ENCODE results near the gene BLOC1S2.
"Not testable (repeated sequence)": the region's sequence is repeated elsewhere in the genome, so short reads cannot be mapped to it uniquely, and the experiment has no call there.

The BLOC1S2 gene

DNA sequence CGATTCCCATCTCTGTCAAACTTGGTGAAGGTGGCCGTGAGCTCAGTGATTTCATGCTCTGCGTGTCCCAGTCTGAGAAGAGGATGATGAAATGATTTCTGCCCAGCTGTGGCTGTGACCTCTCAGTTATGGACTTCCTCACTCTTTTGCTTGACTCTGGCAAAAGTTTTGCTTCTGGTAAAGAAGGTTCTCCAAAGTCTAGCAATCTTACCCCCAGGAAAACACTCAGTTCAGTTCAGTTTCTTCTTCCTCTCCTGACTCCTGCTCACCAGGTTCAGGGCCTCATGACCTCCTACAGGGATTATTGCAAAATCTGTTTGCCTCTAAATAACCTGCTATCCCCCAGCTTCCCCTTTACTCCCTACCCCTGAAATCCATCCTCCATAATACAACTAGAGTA is 4.9 kb upstream of the BLOC1S2 start:
- Histone ChIP-seq H3K27me3 (ENCODE audit: control insufficient read depth, insufficient read depth, low read length) (peaks cover 9% of the 10 kb centered on the region; the same call in 1 of the 2 replicates), H3K9me3 (ENCODE audit: control insufficient read depth, insufficient read depth, low read depth, low read length) (no peaks in the 10 kb centered on the region), H3K27ac (ENCODE audit: low read depth, low read length) (no peak overlapping the region), H3K4me3 (ENCODE audit: low read depth, low read length) (no peak overlapping the region), H3K4me1 (ENCODE audit: control insufficient read depth, insufficient read depth, low read length) (peaks cover 5% of the 10 kb centered on the region), H3K36me3 (ENCODE audit: control insufficient read depth, insufficient read depth, low read length) (no peaks in the 10 kb centered on the region), H3K9ac (ENCODE audit: low read length) (no peak overlapping the region)

DNA sequence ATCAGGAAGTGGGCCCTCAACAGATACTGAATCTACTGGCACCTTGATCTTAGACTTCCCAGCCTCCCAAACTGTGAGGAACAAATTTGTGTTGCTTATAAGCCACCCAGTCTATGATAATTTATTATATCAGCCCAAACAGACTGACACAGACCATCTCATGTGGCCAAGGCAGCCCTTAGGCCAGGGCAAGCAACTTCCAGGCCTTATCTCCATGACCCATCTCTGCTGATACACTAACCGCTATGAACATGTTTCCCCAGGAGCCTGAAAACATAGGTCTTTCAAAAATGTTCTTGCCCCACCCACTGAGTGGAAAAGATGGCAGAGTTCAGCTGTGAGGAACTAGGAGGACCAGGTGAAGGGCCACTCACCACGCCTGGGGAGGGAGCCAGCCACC is 3.2 kb upstream of the BLOC1S2 start:
- Histone ChIP-seq H3K4me1 (ENCODE audit: control insufficient read depth, insufficient read depth, low read length) (peaks cover 10% of the 10 kb centered on the region), H3K27ac (ENCODE audit: low read depth, low read length) (no peak overlapping the region), H3K9ac (ENCODE audit: low read length) (no peak overlapping the region)

DNA sequence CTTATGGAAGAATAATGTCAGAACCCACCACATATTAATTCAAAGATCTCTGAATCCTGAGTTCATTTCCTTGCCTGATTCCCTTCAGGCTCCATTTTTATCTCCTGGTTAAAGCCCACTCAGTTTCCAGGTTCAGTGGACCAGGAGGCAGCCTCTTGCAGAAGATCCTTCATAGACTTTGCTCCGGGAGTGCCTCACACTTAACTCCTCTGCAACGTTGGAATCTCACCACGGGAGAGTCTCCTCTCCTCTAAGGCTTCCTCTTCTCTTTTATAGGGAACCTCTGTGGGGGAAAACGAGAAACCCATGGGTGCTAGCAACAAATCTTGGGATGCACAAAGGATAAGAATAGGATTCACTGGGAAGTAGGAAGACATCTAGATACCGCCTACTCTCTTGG is 1.7 kb upstream of the BLOC1S2 start:
- Histone ChIP-seq H3K4me3 (ENCODE audit: low read depth, low read length) (no peak overlapping the region), H3K4me1 (ENCODE audit: control insufficient read depth, insufficient read depth, low read length) (peaks cover 10% of the 10 kb centered on the region), H3K27ac (ENCODE audit: low read depth, low read length) (no peak overlapping the region), H3K9me3 (ENCODE audit: control insufficient read depth, insufficient read depth, low read depth, low read length) (no peaks in the 10 kb centered on the region), H3K27me3 (ENCODE audit: control insufficient read depth, insufficient read depth, low read length) (peaks cover 4% of the 10 kb centered on the region; the same call in 1 of the 2 replicates), H3K9ac (ENCODE audit: low read length) (no peak overlapping the region), H3K36me3 (ENCODE audit: control insufficient read depth, insufficient read depth, low read length) (peaks cover 12% of the 10 kb centered on the region; the same call in 1 of the 2 replicates)

More for the DNA sequence above, 3.2 kb upstream of the BLOC1S2 start:
- H3K4me3 ChIP-seq (ENCODE audit: low read depth, low read length): no peak overlapping the region
- H3K36me3 ChIP-seq (ENCODE audit: control insufficient read depth, insufficient read depth, low read length): no peaks in the 10 kb centered on the region
- no peaks in the 10 kb centered on the region for H3K9me3 ChIP-seq (ENCODE audit: control insufficient read depth, insufficient read depth, low read depth, low read length)
- peaks cover 6% of the 10 kb centered on the region; the same call in 1 of the 2 replicates for H3K27me3 ChIP-seq (ENCODE audit: control insufficient read depth, insufficient read depth, low read length)

DNA sequence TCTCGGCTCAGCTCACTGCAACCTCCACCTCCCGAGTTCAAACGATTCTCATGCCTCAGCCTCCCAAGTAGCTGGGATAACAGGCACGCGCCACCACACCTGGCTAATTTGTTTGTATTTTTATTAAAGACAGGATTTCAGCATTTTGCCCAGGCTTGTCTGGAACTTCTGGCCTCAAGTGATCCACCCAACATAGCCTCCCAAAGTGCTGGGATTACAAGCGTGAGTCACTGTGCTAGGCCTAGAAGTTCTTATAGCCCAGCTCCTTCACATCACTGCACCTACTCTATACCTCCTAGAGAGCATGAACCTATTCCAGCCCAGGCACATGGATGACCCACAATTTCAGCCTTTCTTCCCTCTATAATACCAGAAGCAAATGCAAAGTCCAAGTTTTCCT is 1.3 kb upstream of the BLOC1S2 start:
- peaks cover 1% of the 10 kb centered on the region; the same call in 1 of the 2 replicates for H3K27me3 ChIP-seq (ENCODE audit: control insufficient read depth, insufficient read depth, low read length)
- no peak overlapping the region for H3K27ac ChIP-seq (ENCODE audit: low read depth, low read length)
- no peak overlapping the region for H3K9ac ChIP-seq (ENCODE audit: low read length)
- no peaks in the 10 kb centered on the region for H3K9me3 ChIP-seq (ENCODE audit: control insufficient read depth, insufficient read depth, low read depth, low read length)
- H3K4me3 ChIP-seq (ENCODE audit: low read depth, low read length): no peak overlapping the region
- H3K36me3 ChIP-seq (ENCODE audit: control insufficient read depth, insufficient read depth, low read length): peaks cover 17% of the 10 kb centered on the region
- H3K4me1 ChIP-seq (ENCODE audit: control insufficient read depth, insufficient read depth, low read length): peaks cover 10% of the 10 kb centered on the region

DNA sequence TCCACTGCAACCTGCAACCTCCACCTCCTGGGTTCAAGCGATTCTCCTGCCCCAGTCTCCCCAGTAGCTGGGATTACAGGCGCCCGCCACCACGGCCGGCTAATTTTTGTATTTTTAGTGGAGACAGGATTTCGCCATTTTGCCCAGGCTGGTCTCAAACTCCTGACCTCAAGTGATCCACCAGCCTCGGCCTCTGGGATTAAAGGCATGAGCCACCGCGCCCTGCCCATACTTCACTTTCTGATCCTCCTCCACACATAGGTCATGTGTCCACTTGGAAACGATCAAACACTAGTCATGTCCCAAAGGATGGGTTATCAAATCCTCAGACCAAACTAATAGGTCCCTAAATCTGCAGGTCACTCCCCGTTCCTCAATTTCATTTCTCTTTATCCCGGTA is 1.2 kb downstream of the BLOC1S2 start:
- H3K4me1 ChIP-seq (ENCODE audit: control insufficient read depth, insufficient read depth, low read length): peaks cover 10% of the 10 kb centered on the region
- H3K9ac ChIP-seq (ENCODE audit: low read length): peak overlapping the region; percentile 87
- H3K36me3 ChIP-seq (ENCODE audit: control insufficient read depth, insufficient read depth, low read length): peaks cover 38% of the 10 kb centered on the region
- H3K4me3 ChIP-seq (ENCODE audit: low read depth, low read length): peak overlapping the region; percentile 96
- H3K27me3 ChIP-seq (ENCODE audit: control insufficient read depth, insufficient read depth, low read length); H3K9me3 ChIP-seq (ENCODE audit: control insufficient read depth, insufficient read depth, low read depth, low read length): not testable (repeated sequence)
- H3K27ac ChIP-seq (ENCODE audit: low read depth, low read length): peak overlapping the region; percentile 46; the same call in 1 of the 2 replicates

DNA sequence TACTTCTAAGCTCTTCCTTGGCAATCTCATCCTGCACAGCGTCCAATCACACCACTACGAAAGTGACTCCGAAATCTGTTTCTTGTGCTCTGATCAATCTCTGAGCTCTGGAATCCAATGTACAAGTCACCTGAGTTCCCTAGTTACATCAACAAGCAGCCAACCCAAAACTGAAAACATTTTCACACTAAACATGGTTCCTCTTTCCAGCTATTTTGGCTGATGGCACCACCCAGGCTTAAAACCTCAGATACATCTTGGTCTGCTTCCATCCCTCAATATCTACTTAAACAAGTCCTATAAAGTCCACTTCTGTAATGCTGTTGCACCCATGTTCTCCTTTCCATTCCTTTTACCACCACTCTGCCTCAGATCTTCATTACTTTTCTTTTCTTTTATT is 3.6 kb downstream of the BLOC1S2 start:
- Histone ChIP-seq H3K27me3 (ENCODE audit: control insufficient read depth, insufficient read depth, low read length) (no peaks in the 10 kb centered on the region), H3K9ac (ENCODE audit: low read length) (no peak overlapping the region), H3K27ac (ENCODE audit: low read depth, low read length) (no peak overlapping the region), H3K4me3 (ENCODE audit: low read depth, low read length) (no peak overlapping the region), H3K36me3 (ENCODE audit: control insufficient read depth, insufficient read depth, low read length) (peaks cover 55% of the 10 kb centered on the region), H3K9me3 (ENCODE audit: control insufficient read depth, insufficient read depth, low read depth, low read length) (no peaks in the 10 kb centered on the region), H3K4me1 (ENCODE audit: control insufficient read depth, insufficient read depth, low read length) (peaks cover 10% of the 10 kb centered on the region)

DNA sequence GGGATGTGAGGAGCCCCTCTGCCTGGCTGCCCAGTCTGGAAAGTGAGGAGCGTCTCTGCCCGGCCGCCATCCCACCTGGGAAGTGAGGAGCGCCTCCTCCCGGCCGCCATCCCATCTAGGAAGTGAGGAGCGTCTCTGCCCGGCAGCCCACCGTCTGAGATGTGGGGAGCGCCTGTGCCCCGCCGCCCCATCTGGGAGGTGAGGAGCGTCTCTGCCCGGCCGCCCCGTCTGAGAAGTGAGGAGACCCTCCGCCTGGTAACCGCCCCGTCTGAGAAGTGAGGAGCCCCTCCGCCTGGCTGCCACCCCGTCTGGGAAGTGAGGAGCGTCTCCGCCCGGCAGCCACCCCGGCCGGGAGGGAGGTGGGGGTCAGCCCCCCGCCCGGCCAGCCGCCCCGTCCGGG is 9.5 kb downstream of the BLOC1S2 start:
- not testable (repeated sequence) for H3K27me3 ChIP-seq (ENCODE audit: control insufficient read depth, insufficient read depth, low read length); H3K9ac ChIP-seq (ENCODE audit: low read length); H3K9me3 ChIP-seq (ENCODE audit: control insufficient read depth, insufficient read depth, low read depth, low read length); H3K4me1 ChIP-seq (ENCODE audit: control insufficient read depth, insufficient read depth, low read length); H3K4me3 ChIP-seq (ENCODE audit: low read depth, low read length); H3K27ac ChIP-seq (ENCODE audit: low read depth, low read length)
- H3K36me3 ChIP-seq (ENCODE audit: control insufficient read depth, insufficient read depth, low read length): peaks cover 59% of the 10 kb centered on the region

DNA sequence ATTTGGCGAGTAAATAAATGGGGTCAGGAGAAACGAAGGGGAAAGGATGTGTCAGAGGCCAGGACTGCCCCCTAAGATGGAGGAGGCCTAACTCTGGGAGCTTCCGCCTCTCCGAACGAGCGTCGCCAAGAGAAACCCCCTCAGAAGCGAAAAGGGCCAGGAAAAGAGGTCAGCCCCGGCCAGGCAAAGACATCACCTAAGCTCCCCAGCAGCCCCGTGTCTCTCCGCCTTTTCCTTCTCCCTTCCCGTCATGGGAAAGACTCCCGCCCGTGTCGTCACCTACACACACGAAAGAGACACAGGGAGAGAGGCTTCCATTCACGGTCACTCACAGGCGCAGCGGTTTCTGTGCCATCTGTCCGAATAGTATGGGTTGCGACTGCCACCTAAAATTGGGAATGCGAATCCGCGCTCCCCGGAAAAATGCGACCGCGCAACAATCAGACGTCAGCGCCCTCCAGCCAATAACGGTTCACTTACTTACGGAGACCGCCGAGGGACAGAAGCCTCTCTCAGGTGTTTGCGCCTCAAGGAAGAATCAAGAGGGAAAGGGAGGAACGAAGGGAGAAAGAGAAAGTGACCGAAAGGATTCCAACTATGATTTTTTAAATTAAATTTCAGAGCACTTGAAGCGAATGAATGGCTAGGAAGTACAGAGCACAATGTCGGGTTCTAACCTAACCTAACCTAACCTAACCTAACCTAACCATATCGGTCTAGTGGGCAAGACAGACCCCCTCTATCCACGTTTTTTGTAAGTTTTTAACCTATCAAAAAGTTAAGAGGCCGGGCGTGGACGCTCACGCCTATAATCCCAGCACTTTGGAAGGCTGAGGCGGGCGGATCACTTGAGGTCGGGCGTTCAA is 19.0 kb downstream of the BLOC1S2 start, which contains the start of gene CWF19L1:
Gene CWF19L1, minus strand, starts transcription at position 400 of the 866 bp plus-strand sequence. Its CDS starts 45 bp downstream, at position 355.
- Histone ChIP-seq H3K36me3 (ENCODE audit: control insufficient read depth, insufficient read depth, low read length) (no peaks in the 10 kb centered on the region; the same call in 1 of the 2 replicates), H3K9ac (ENCODE audit: low read length) (peak within 1 kb of the TSS; percentile 92), H3K4me3 (ENCODE audit: low read depth, low read length) (peak within 1 kb of the TSS; percentile 98), H3K27ac (ENCODE audit: low read depth, low read length) (peak within 1 kb of the TSS; percentile 57), H3K4me1 (ENCODE audit: control insufficient read depth, insufficient read depth, low read length) (0 out of 2 replicates have a peak, but pooled peaks cover 3% of the 10 kb centered on the region), H3K9me3 (ENCODE audit: control insufficient read depth, insufficient read depth, low read depth, low read length) (no peaks in the 10 kb centered on the region), H3K27me3 (ENCODE audit: control insufficient read depth, insufficient read depth, low read length) (no peaks in the 10 kb centered on the region)

DNA sequence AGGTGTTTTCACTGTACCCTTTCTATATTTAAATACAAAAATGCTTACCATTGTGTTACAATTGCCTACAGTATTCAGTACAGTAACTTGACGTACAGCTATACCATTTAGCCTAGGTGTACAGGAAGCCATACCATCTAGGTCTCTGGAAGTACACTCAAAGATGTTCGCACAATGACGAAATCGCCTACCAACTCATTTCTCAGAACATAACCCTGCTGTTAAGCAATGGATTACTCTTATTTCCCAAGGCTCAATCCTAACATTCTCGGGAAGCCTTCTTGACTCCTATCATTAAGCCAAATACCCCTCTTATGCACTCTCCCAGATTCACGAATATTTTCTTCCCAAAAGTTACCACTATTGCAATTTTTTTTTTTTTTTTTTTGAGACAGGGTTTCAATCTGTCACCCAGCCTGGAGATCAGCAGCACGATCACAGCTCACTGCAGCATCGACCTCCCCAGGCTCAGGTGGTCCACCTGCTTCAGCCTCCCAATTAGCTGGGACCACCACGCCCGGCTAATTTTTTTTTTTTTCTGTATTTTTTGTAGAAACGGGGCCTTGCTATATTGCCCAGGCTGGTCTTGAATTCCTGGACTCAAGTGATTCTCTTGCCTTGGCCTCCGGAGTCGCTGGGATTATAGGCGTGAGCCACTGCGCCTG is 20.5 kb downstream of the BLOC1S2 start:
- Histone ChIP-seq H3K27ac (ENCODE audit: low read depth, low read length) (no peak overlapping the region), H3K9me3 (ENCODE audit: control insufficient read depth, insufficient read depth, low read depth, low read length) (no peaks in the 10 kb centered on the region), H3K9ac (ENCODE audit: low read length) (no peak overlapping the region), H3K27me3 (ENCODE audit: control insufficient read depth, insufficient read depth, low read length) (no peaks in the 10 kb centered on the region), H3K36me3 (ENCODE audit: control insufficient read depth, insufficient read depth, low read length) (peaks cover 5% of the 10 kb centered on the region), H3K4me3 (ENCODE audit: low read depth, low read length) (peak overlapping the region; percentile 98; the same call in 1 of the 2 replicates), H3K4me1 (ENCODE audit: control insufficient read depth, insufficient read depth, low read length) (0 out of 2 replicates have a peak, but pooled peaks cover 3% of the 10 kb centered on the region)

DNA sequence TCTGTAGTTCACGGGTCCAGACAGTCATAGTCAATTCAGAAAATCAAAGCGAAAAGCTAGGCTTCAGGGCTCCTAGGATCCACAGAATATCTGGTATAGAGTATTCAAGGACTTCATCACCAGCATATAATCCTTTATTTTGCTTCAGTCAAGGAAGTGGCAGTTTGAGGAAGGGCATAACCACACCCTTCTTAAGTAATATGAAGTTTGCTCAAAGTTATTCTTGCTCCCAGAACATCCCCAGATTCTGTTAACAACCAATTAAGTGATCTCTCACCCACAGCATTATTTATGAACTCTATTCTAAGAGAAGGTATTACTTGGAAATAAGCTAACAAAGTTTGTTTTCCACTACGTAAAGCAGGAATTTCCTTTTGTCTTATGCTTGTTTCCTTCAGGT is 32.3 kb downstream of the BLOC1S2 start:
- no peak overlapping the region for H3K27ac ChIP-seq (ENCODE audit: low read depth, low read length)
- H3K9me3 ChIP-seq (ENCODE audit: control insufficient read depth, insufficient read depth, low read depth, low read length): no peaks in the 10 kb centered on the region
- no peaks in the 10 kb centered on the region for H3K27me3 ChIP-seq (ENCODE audit: control insufficient read depth, insufficient read depth, low read length)
- H3K4me1 ChIP-seq (ENCODE audit: control insufficient read depth, insufficient read depth, low read length): no peaks in the 10 kb centered on the region
- peaks cover 78% of the 10 kb centered on the region for H3K36me3 ChIP-seq (ENCODE audit: control insufficient read depth, insufficient read depth, low read length)
- H3K4me3 ChIP-seq (ENCODE audit: low read depth, low read length): no peak overlapping the region
- H3K9ac ChIP-seq (ENCODE audit: low read length): no peak overlapping the region

DNA sequence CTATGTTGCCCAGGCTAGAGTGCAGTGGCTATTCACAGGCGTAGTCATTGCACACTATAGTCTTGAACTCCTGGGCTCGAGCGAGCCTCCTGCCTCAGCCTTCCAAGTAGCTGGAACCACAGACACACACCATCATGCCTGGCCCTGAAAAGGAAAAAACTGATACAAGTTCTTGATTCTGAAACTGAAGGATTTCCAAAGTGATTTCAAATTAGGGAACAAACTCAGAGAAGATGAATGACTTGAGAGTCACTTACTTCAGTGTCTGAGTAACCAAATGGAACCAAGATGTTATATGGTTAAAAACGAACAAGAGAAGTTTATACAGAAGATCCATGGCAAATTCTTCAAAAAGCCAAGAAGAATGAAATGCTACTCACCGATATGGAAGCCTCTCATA is 33.4 kb downstream of the BLOC1S2 start:
- Histone ChIP-seq H3K36me3 (ENCODE audit: control insufficient read depth, insufficient read depth, low read length) (peaks cover 82% of the 10 kb centered on the region), H3K4me1 (ENCODE audit: control insufficient read depth, insufficient read depth, low read length) (no peaks in the 10 kb centered on the region), H3K27me3 (ENCODE audit: control insufficient read depth, insufficient read depth, low read length) (no peaks in the 10 kb centered on the region), H3K9me3 (ENCODE audit: control insufficient read depth, insufficient read depth, low read depth, low read length) (no peaks in the 10 kb centered on the region), H3K27ac (ENCODE audit: low read depth, low read length) (no peak overlapping the region), H3K4me3 (ENCODE audit: low read depth, low read length) (no peak overlapping the region), H3K9ac (ENCODE audit: low read length) (no peak overlapping the region)

Data from HUES6 (cell line).